Right lobe of liver (tissue), 4 donors: ENCODE results near the gene ZFAND3.

Experiments used
- CTCF ChIP-seq, 4 donors: fragments of 200-600 bp in 3 of 4; fragments of 450-650 bp in 1 of 4; IDR thresholded peaks; one replicate each; pipeline versions ENCODE4 v1.5.1 to v1.8.0; 2016 to 2022; ENCODE audit warnings: antibody characterized with exemption in 4 of 4, mild to moderate bottlenecking in 2 of 4
- POLR2A ChIP-seq: fragments of 450-650 bp; IDR thresholded peaks from one replicate; pipeline ENCODE4 v1.6.1; 2017; ENCODE audit warnings: antibody characterized with exemption, mild to moderate bottlenecking
- donor health status: DM: no; HTN: no; CAD: no.
- donor health status: DM: no; HTN: no; CAD: no.
- donor health status: DM: no; HTN: yes; CAD: no.

DNA sequence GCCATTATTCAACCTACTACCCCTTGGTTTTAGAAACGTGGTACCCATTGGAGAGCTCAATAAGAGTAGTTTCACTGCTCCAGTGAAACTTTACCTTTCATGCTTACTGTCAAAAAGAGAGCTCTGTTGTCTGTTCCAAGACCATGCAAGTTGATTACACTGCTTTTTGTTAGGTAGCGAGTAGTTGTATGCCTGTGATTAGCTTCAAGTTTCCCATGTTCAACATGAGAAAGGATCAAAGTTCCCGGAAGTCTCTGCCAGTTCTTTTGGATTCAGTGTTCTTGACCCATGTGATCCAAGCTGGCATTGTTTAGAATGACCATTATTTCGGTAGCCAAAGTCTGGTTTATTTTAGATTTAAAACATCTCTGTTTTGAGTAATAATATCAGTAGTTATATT is 107.1 kb downstream of the ZFAND3 start:
- TF ChIP-seq CTCF (IDR thresholded peaks at IDR 0.05) (no peak), POLR2A (no peak)
